SKM-1 (cell line): ENCODE measurements around the gene CCDC158.
"Not testable (repeated sequence)": the region's sequence is repeated elsewhere in the genome, so short reads cannot be mapped to it uniquely, and the experiment has no call there.

Experiments
- DNase-seq: peaks from one replicate; lab custom pipeline; 2025; ENCODE audit not compliant: unreplicated experiment; lab: John Stamatoyannopoulos, UW

Gene CCDC158

DNA sequence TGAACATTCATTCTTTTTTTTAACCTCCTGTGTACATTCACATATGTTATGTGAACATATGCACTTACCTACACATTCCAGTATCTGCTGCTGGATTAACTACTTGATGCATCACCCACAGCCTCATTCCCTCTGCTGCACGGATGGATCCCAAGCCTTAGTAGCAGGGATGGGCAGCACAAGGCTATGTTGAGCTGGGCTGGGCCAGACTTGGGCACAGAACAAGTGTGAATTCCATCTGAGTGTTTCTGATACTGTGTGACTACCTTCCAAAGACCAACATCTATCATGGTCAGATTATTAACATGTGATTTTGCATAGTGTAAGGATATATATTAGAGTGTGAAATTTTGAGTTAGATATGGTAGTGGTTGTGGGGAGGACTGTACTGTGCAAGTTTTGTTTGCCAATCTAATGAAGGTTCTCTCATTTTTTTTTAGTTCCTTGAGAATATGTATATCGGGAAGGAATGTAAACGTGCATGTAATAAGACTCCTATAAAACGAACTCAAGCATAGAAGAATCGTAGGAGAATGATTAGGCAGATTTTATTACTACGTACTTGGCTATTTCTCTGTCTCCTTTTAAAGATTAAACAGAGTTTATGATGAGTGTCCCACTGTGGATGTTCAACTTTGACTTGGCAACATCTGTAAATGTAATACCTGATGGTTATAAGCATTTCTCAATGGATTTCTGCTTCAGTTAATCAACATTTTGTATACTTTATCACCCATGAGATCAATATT lies 137.8 kb downstream of the CCDC158 start:
- no peak for DNase-seq

DNA sequence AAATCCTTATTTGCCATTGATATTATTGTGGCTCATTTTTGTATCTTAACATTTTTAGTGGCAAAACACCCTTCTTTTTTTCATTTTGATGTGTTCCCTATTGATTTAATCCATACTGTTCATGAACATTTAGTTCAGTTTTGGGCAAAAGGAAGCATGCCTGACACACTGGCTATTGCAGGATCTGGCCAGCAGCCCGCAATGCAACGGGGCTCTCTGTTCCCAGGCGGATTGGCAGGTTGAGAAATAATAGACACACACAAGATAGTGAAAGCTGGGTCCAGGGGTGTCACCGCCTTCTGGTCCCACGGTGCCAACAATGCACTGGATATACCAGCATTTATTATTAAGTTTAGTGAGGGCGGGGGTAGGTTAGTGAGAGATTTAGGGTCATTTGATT lies 139.3 kb downstream of the CCDC158 start:
- not testable (repeated sequence) for DNase-seq

- no peak for DNase-seq
These were observed 140.2 kb downstream of the CCDC158 start for GRCh38 chr4:76280488-76281441.

DNA sequence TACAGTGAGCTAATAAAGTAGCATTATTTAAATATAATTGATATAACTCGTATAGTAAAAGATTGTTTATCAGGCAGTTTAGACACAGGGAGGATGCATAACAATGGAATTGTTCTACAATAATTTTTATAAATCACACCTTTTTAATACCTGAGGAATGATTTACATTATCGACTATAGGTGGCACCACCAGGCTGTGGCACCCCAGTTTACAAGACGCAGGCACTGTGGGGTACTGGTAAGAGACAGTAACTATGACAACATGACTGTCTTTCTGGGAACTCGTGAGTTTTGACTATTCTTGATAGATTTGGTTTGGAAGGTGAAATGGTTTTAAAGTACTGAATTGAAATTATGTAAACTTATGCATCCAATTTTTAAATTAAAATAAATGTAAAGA lies 141.5 kb downstream of the CCDC158 start:
- no peak for DNase-seq

DNA sequence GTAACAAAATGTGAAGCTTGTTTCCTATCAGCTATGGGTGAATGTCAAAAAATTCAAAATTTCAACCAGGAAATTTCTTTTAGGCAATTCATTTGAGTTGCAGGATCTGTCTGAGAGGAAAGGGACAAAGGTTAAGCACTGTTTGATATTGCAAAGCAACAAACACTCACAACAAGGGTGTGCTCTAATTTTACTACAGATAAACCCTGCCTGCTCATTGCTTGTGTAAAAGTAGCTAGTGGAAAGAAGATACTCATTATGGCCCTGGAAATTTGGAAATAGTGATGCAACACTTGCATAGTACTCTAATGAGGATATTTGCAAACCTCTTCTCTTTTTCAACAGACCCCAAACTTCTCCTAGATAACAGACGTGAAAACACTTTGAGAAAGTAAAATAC lies 142.4 kb downstream of the CCDC158 start:
- DNase-seq = peak; percentile 49

- no peak for DNase-seq
These were observed 143.3 kb downstream of the CCDC158 start for GRCh38 chr4:76277667-76278066.

GRCh38 chr4:76276813-76277212 lies 144.1 kb downstream of the CCDC158 start:
- DNase-seq = peak; percentile 60

DNA sequence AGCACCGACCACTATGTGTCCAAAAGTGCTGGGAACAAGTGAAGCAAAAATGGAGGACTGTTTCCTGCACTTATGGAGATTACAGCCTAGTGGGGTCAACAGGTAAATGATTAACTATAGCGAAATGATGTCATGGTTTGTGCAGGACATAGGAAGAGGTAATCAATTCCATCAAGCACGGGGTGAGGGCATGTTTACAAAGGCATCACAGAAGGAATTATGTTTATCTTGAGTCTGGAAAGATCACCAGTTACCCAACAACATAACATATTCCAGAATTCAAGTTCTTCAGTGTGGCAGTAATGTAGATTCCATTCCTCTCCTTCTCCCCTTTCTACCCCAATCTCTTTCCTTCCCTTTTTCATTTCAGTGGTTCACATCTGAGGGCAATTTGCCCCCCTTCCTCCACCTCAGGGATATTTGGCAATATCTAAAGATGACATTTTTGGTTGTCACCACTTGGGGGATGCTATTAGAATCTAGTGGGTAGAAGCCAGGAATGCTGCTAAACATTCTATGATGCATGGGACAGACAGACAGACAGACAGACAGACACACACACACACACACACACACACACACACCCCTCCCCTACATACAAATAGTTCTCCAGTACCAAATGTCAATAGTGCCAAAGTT lies 145.3 kb downstream of the CCDC158 start:
- no peak for DNase-seq

DNA sequence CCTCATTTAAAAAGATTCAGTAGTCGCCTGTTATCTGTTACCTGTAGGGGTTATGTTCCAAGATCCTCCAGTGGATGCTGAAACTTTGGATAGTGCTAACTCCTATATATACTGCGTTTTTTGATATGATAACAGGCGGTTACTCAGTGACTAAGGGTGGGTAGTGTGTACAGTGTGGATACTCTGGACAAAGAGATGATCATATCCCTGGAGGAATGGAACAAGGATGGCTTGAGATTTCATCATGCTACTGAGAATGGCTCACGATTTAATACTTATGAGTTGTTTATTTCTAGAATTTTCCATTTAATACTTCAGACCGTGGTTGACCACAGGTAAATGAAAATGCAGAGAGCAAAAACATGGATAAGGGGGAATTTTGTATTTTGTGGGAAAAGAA lies 147.9 kb downstream of the CCDC158 start:
- DNase-seq = no peak

GRCh38 chr4:76272582-76272981 lies 148.4 kb downstream of the CCDC158 start:
- DNase-seq = no peak

DNA sequence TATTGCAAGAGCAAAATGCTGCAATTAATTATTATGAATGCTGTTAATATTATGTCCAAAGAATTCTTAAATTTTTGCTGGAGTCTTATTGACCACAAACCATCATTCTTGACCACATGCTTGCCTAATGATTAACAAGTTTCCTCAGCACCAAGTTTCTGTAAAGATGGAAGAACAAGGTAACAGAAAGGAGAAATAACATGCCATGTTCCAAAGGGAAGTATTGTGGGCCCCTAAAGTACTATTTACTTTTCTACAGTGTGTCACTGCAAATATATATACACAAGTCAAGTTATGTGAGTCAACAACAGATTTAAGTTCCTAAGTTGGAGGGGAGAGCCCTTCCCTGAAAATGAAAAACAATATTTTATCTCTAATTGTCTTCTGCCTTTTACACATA lies 148.9 kb downstream of the CCDC158 start:
- no peak for DNase-seq

DNA sequence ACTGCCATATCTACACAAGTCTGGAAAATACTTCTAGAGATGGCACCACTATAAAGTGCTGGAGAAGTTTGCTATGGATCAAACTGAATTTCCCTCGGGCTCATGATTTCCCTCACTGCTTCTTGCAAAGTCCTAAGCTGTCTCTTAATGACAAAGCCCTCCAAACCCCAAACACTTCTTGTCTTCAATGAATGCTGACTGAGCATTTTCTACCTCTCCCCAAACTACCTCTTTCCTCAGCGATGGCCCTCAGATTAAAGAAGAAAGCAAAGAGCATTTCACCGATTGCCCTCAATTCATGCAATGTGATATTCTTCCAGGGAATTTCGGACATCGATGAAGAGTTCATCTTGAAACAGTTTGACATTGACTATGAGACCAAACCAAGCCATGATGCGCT lies 149.7 kb downstream of the CCDC158 start:
- no peak for DNase-seq

GRCh38 chr4:76270244-76271175 lies 150.4 kb downstream of the CCDC158 start:
- DNase-seq = no peak

DNA sequence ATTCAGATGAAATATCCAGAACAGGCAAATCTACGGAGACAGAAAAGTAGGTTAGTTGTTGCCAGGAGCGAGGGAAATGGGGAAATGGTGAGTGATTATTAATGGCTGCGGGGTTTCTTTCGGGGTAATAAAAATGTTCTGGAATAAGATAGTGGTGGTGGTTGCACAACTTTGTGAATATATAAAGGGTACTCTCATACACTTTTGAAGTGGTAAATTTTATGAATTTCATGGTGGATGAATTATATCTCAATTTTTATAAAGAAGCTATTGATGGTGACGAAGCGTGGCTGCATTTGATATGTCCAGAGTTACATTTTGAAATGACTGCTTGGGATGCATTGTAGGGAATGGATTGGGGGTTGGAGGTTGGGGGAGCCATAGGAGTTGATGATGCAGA lies 153.1 kb downstream of the CCDC158 start:
- DNase-seq = no peak

GRCh38 chr4:76266627-76267026 lies 154.3 kb downstream of the CCDC158 start:
- DNase-seq = no peak

GRCh38 chr4:76265631-76266218 lies 155.2 kb downstream of the CCDC158 start:
- no peak for DNase-seq
